ENCODE measurements around the gene ANKRD33B.
"Not testable (repeated sequence)": the region's sequence is repeated elsewhere in the genome, so short reads cannot be mapped to it uniquely, and the experiment has no call there.

ANKRD33B gene

GRCh38 chr5:10595293-10595671 lies 31.4 kb downstream of the ANKRD33B start:
- DNase-seq (ENCODE audit: low read depth) = no peak

- no peak for DNase-seq (ENCODE audit: low read depth)
Observed at GRCh38 chr5:10595672-10596309, 31.9 kb downstream of the ANKRD33B start.

- DNase-seq (ENCODE audit: low read depth) = no peak
Observed at GRCh38 chr5:10596310-10596703, 32.4 kb downstream of the ANKRD33B start.

- no peak for DNase-seq (ENCODE audit: low read depth)
Observed at GRCh38 chr5:10596886-10597451, 33.1 kb downstream of the ANKRD33B start.

GRCh38 chr5:10599113-10599512 lies 35.2 kb downstream of the ANKRD33B start:
- DNase-seq (ENCODE audit: low read depth) = no peak

- no peak for DNase-seq (ENCODE audit: low read depth)
Observed at GRCh38 chr5:10599862-10600284, 36.0 kb downstream of the ANKRD33B start.

GRCh38 chr5:10600626-10601245 lies 36.9 kb downstream of the ANKRD33B start:
- no peak for DNase-seq (ENCODE audit: low read depth)

GRCh38 chr5:10601246-10602030 lies 37.6 kb downstream of the ANKRD33B start:
- DNase-seq (ENCODE audit: low read depth) = no peak

- no peak for DNase-seq (ENCODE audit: low read depth)
Observed at GRCh38 chr5:10602031-10602806, 38.3 kb downstream of the ANKRD33B start.

GRCh38 chr5:10604975-10605374 lies 41.1 kb downstream of the ANKRD33B start:
- DNase-seq (ENCODE audit: low read depth) = no peak

- DNase-seq (ENCODE audit: low read depth) = not testable (repeated sequence)
Observed at GRCh38 chr5:10606632-10607022, 42.8 kb downstream of the ANKRD33B start.

- DNase-seq (ENCODE audit: low read depth) = no peak
Observed at GRCh38 chr5:10607023-10607665, 43.3 kb downstream of the ANKRD33B start.

GRCh38 chr5:10607666-10608073 lies 43.8 kb downstream of the ANKRD33B start:
- DNase-seq (ENCODE audit: low read depth) = no peak

GRCh38 chr5:10608081-10608480 lies 44.2 kb downstream of the ANKRD33B start:
- not testable (repeated sequence) for DNase-seq (ENCODE audit: low read depth)

GRCh38 chr5:10610058-10610457 lies 46.2 kb downstream of the ANKRD33B start:
- DNase-seq (ENCODE audit: low read depth) = no peak

GRCh38 chr5:10611290-10611689 lies 47.4 kb downstream of the ANKRD33B start:
- DNase-seq (ENCODE audit: low read depth) = no peak

GRCh38 chr5:10612251-10612650 lies 48.4 kb downstream of the ANKRD33B start:
- no peak for DNase-seq (ENCODE audit: low read depth)

- no peak for DNase-seq (ENCODE audit: low read depth)
Observed at GRCh38 chr5:10615693-10616092, 51.8 kb downstream of the ANKRD33B start.

GRCh38 chr5:10617103-10617502 lies 53.2 kb downstream of the ANKRD33B start:
- DNase-seq (ENCODE audit: low read depth) = no peak

GRCh38 chr5:10618311-10618710 lies 54.4 kb downstream of the ANKRD33B start:
- no peak for DNase-seq (ENCODE audit: low read depth)

GRCh38 chr5:10619649-10620048 lies 55.8 kb downstream of the ANKRD33B start:
- DNase-seq (ENCODE audit: low read depth) = no peak

- DNase-seq (ENCODE audit: low read depth) = no peak
Observed at GRCh38 chr5:10620346-10620745, 56.5 kb downstream of the ANKRD33B start.
